ENCODE results near the gene TTLL11.

DNA sequence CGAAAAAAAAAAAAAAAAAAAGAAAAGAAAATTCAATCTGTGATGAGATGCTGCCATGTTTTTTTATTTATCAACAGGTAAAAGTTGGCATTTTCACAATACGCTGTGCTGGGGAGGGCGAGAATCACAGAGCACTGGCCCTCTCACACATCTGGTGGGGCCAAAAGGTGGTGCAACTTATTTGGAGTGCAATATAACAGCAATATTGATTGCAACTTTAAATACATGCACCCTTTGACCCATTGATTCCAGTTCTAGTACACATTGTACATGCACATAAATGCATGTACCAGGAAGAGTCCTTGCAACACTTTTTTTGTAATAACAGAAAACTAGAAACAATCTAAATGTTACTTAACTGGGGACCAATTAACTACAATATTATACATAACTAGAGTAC, 282.6 kb downstream of the TTLL11 start:
- TF ChIP-seq, protein P1, sequence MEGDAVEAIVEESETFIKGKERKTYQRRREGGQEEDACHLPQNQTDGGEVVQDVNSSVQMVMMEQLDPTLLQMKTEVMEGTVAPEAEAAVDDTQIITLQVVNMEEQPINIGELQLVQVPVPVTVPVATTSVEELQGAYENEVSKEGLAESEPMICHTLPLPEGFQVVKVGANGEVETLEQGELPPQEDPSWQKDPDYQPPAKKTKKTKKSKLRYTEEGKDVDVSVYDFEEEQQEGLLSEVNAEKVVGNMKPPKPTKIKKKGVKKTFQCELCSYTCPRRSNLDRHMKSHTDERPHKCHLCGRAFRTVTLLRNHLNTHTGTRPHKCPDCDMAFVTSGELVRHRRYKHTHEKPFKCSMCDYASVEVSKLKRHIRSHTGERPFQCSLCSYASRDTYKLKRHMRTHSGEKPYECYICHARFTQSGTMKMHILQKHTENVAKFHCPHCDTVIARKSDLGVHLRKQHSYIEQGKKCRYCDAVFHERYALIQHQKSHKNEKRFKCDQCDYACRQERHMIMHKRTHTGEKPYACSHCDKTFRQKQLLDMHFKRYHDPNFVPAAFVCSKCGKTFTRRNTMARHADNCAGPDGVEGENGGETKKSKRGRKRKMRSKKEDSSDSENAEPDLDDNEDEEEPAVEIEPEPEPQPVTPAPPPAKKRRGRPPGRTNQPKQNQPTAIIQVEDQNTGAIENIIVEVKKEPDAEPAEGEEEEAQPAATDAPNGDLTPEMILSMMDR (IDR thresholded peaks at IDR 0.05) = no peak
- no peak for TF ChIP-seq ZFX (IDR thresholded peaks at IDR 0.05; ENCODE audit: borderline replicate concordance)

Measured in 22Rv1 (cell line).